ENCODE results near the gene KCTD11. TPM values are rescaled to one million over a fixed set of nuclear protein-coding genes. Genes with fewer than 3 reads are reported as not detected.

The KCTD11 gene
- total RNA-seq, 4 donors from 2014 or later = 6.6 to 20.4 (median 18.7) TPM

DNA sequence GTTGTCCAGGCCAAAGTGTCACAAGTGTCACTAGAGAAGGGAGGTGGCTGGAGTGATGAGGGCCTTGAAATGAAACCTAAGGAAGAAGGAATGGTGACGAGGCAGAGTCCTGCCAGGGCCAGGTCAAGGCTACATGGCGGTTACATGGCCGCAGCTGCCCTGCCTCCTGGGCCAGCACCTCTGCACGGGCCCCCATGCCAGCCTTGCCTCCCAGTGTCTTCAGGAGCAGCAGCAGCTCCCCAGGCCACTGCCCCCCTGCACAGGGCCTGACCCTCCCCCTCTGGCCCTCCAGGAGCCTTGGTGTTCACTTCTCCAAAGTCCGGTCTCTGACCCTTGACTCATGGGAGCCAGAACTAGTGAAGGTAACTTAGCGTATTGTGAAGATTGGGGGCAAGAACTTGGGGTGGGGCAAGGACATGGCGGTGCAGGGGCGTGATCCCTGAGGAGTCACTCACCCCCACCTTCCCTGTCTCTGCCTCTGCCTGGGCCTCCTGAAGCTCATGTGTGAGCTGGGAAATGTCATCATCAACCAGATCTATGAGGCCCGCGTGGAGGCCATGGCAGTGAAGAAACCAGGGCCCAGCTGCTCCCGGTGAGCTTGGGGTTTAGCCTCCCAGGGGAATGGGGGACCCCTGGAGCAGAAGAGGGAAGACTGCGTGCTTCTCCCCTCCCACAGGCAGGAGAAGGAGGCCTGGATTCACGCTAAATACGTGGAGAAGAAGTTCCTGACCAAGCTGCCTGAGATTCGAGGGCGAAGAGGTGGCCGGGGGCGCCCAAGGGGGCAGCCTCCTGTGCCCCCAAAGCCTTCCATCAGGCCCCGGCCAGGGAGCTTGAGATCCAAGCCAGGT, 4.1 kb upstream of the KCTD11 start:
- WGBS, 2 donors = 63 to 80% methylated on average over 14 to 18 of the region's 19 CpGs
- H3K9me3 ChIP-seq = no peaks in the 10 kb centered on the region
- intact Hi-C loops (cut with DNase I) = no loop called here
- no peak overlapping the region for H3K4me3 ChIP-seq (replicated peaks in 1 of 3)
- H3K27ac ChIP-seq = no peak overlapping the region
- H3K36me3 ChIP-seq = no peaks in the 10 kb centered on the region
- TF ChIP-seq, protein P1, sequence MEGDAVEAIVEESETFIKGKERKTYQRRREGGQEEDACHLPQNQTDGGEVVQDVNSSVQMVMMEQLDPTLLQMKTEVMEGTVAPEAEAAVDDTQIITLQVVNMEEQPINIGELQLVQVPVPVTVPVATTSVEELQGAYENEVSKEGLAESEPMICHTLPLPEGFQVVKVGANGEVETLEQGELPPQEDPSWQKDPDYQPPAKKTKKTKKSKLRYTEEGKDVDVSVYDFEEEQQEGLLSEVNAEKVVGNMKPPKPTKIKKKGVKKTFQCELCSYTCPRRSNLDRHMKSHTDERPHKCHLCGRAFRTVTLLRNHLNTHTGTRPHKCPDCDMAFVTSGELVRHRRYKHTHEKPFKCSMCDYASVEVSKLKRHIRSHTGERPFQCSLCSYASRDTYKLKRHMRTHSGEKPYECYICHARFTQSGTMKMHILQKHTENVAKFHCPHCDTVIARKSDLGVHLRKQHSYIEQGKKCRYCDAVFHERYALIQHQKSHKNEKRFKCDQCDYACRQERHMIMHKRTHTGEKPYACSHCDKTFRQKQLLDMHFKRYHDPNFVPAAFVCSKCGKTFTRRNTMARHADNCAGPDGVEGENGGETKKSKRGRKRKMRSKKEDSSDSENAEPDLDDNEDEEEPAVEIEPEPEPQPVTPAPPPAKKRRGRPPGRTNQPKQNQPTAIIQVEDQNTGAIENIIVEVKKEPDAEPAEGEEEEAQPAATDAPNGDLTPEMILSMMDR (IDR thresholded peaks at IDR 0.05) = no peak
- no peak for TF ChIP-seq POLR2A (IDR thresholded peaks at IDR 0.05)
- no peaks in the 10 kb centered on the region for H3K27me3 ChIP-seq
- peaks cover 20 to 24% of the 10 kb centered on the region in 2 donors for H3K4me1 ChIP-seq
- no peak for DNase-seq

DNA sequence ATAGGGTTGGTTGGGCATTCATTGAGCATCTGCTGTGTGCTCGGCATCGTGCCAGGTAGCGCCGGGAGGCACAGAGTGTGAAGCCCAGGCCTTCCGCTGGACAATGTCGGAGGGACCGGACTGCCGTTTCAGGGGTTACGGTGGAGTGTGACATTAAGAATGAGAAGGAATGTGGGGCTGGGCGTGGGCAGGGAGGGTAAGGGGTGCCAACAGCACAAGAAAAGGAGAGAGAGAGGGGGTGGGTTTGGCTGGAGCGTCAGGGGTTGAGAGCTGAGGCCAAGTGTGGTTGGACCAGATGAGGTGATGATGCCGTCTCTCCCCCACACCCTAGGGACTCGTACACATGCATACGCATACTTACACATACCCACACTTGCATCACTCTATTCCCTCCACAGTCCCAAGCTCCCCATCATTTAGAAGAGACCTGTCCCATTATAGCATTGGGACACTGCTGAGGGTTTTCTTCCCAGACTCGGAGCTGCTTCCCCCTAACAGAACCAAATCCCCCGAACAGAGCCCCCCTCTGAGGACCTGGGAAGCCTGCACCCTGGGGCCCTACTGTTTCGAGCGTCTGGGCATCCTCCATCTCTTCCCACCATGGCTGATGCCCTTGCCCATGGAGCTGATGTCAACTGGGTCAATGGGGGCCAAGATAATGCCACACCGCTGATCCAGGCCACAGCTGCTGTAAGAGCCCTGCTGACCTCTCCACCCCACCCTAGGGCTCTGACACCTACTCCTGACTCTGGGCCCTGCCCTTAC, 3.3 kb upstream of the KCTD11 start:
- Histone ChIP-seq H3K9me3 (no peaks in the 10 kb centered on the region), H3K27me3 (no peaks in the 10 kb centered on the region), H3K4me1 (peaks cover 21 to 32% of the 10 kb centered on the region in 2 donors), H3K4me3 (replicated peaks in 1 of 3) (no peak overlapping the region), H3K27ac (no peak overlapping the region), H3K36me3 (no peaks in the 10 kb centered on the region)
- WGBS, 2 donors = 75 to 79% methylated on average over 19 of the region's 19 CpGs
- no peak for DNase-seq
- TF ChIP-seq, protein P1 (IDR thresholded peaks at IDR 0.05) = no peak
- TF ChIP-seq POLR2A (IDR thresholded peaks at IDR 0.05) = no peak
- intact Hi-C loops (cut with DNase I) = no loop called here

DNA sequence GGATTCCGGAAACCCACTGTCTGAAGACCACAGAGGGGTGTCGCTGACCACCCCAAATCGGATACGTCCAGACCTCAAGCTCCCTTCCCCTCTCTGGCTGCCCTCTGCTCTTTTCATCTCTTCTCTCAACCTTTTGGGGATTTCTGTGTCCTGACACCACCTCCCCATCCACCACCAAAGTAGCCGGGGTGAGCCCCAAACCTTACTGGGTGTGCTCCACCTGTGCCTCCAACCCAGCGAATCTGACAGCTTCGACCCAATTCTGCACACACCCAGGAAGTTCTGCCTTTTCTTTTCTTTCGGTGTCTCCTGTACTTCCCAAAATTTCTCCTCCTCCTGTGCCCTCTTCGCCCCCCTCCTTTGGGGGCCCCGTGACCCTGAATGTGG, 534 bp downstream of the KCTD11 start:
- Histone ChIP-seq H3K9me3 (no peaks in the 10 kb centered on the region), H3K27ac (peak overlapping the region; percentile 89 to 100 (median 97)), H3K4me1 (peaks cover 21 to 53% of the 10 kb centered on the region in 2 donors), H3K27me3 (no peaks in the 10 kb centered on the region), H3K4me3 (replicated peaks in 1 of 3) (peak overlapping the region; percentile 43 to 97 (median 80)), H3K36me3 (no peaks in the 10 kb centered on the region)
- no peak for DNase-seq
- intact Hi-C loops (cut with DNase I) = loop anchor here (5.0 to 10.0 kb wide), 2 partner anchors 85 to 132 kb away; partner anchors contain the start of genes FGF11, POLR2A, SLC35G6 and TMEM102
- 29 to 32% methylated on average over 9 to 10 of the region's 10 CpGs for WGBS, 2 donors
- TF ChIP-seq, protein P1 (IDR thresholded peaks at IDR 0.05) = peak in 1 of 6 experiments; percentile 46
- no peak for TF ChIP-seq POLR2A (IDR thresholded peaks at IDR 0.05)

DNA sequence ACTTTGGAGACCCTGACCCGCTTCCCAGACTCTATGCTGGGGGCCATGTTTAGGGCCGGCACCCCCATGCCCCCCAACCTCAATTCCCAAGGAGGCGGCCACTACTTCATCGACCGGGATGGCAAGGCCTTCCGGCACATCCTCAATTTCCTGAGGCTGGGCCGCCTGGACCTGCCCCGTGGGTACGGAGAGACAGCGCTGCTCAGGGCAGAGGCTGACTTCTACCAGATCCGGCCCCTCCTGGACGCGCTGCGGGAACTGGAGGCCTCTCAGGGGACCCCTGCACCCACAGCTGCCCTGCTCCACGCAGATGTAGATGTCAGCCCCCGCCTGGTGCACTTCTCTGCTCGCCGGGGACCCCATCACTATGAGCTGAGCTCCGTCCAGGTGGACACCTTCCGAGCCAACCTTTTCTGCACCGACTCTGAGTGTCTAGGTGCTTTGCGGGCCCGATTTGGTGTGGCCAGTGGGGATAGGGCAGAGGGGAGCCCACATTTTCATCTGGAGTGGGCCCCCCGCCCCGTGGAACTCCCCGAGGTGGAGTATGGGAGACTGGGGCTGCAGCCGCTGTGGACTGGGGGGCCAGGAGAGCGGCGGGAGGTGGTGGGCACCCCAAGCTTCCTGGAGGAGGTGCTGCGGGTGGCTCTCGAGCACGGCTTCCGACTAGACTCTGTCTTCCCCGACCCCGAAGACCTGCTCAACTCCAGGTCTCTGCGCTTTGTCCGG, 1.1 kb downstream of the KCTD11 start:
- Histone ChIP-seq H3K9me3 (no peaks in the 10 kb centered on the region), H3K27ac (peak overlapping the region in 2 of 3 donors; percentile 89 to 97), H3K36me3 (no peaks in the 10 kb centered on the region), H3K4me3 (replicated peaks in 1 of 3) (peak overlapping the region in 1 of 3 donors; percentile 80), H3K4me1 (peaks cover 21 to 53% of the 10 kb centered on the region in 2 donors), H3K27me3 (no peaks in the 10 kb centered on the region)
- no peak for DNase-seq
- WGBS, 2 donors = 89 to 94% methylated on average over 34 of the region's 37 CpGs
- intact Hi-C loops (cut with DNase I) = loop anchor here (5.0 to 10.0 kb wide), 2 partner anchors 84 to 132 kb away; partner anchors contain the start of genes FGF11, POLR2A, SLC35G6 and TMEM102
- TF ChIP-seq, protein P1 (IDR thresholded peaks at IDR 0.05) = no peak
- TF ChIP-seq POLR2A (IDR thresholded peaks at IDR 0.05) = no peak

Data from thyroid gland (tissue), 4 donors.